GM18517 (cell line): ENCODE measurements around the gene GPANK1.

Experiments
- ATAC-seq: cut with Tn5 transposase; IDR thresholded peaks from one replicate; pipeline ENCODE4 v1.9.1; 2021; ENCODE audit warnings: mild to moderate bottlenecking, moderate library complexity; ENCODE audit not compliant: unreplicated experiment

GPANK1 gene

GRCh38 chr6:31643818-31644454 is 20.9 kb downstream of the GPANK1 start:
- no peak for ATAC-seq

GRCh38 chr6:31642798-31643570 is 21.8 kb downstream of the GPANK1 start:
- ATAC-seq, result no peak

- ATAC-seq, result no peak
Observed at GRCh38 chr6:31641370-31641769, 23.4 kb downstream of the GPANK1 start.

- no peak for ATAC-seq
Observed at GRCh38 chr6:31640612-31641011, 24.2 kb downstream of the GPANK1 start.

- no peak for ATAC-seq
Observed at GRCh38 chr6:31639449-31639861, 25.3 kb downstream of the GPANK1 start.

- ATAC-seq, result no peak
Observed at GRCh38 chr6:31639043-31639442, 25.8 kb downstream of the GPANK1 start.

GRCh38 chr6:31636698-31637596 is 27.9 kb downstream of the GPANK1 start:
- ATAC-seq, result no peak

GRCh38 chr6:31634969-31635575 is 29.7 kb downstream of the GPANK1 start:
- no peak for ATAC-seq

- ATAC-seq, result no peak
Observed at GRCh38 chr6:31634131-31634530, 30.7 kb downstream of the GPANK1 start.

GRCh38 chr6:31633447-31633846 is 31.4 kb downstream of the GPANK1 start:
- ATAC-seq, result no peak

GRCh38 chr6:31632279-31632946 is 32.4 kb downstream of the GPANK1 start:
- no peak for ATAC-seq

GRCh38 chr6:31631681-31632278 is 33.0 kb downstream of the GPANK1 start:
- no peak for ATAC-seq

- ATAC-seq, result no peak
Observed at GRCh38 chr6:31631209-31631608, 33.6 kb downstream of the GPANK1 start.

- ATAC-seq, result no peak
Observed at GRCh38 chr6:31630177-31630934, 34.4 kb downstream of the GPANK1 start.

GRCh38 chr6:31629014-31629413 is 35.8 kb downstream of the GPANK1 start:
- ATAC-seq, result no peak

- ATAC-seq, result no peak
Observed at GRCh38 chr6:31627690-31628287, 37.0 kb downstream of the GPANK1 start.

- ATAC-seq, result no peak
Observed at GRCh38 chr6:31626952-31627351, 37.8 kb downstream of the GPANK1 start.

GRCh38 chr6:31624070-31624469 is 40.7 kb downstream of the GPANK1 start:
- no peak for ATAC-seq

GRCh38 chr6:31622684-31623091 is 42.1 kb downstream of the GPANK1 start:
- no peak for ATAC-seq
